B cell (primary cell): ENCODE measurements around the gene NFATC2.

Experiments used
- EZH2 ChIP-seq: IDR thresholded peaks from 2 replicates; pipeline ENCODE4 v1.6.1; 2012; ENCODE audit warnings: borderline replicate concordance, low read depth, mild to moderate bottlenecking, moderate library complexity, low read length; ENCODE audit not compliant: insufficient read depth, poor library complexity, severe bottlenecking
- TF ChIP-seq, protein P1 (sequence below): fragments of 200-600 bp; IDR thresholded peaks from one replicate; pipeline ENCODE4 v1.8.0; 2022; ENCODE audit warnings: antibody characterized with exemption, mild to moderate bottlenecking

DNA sequence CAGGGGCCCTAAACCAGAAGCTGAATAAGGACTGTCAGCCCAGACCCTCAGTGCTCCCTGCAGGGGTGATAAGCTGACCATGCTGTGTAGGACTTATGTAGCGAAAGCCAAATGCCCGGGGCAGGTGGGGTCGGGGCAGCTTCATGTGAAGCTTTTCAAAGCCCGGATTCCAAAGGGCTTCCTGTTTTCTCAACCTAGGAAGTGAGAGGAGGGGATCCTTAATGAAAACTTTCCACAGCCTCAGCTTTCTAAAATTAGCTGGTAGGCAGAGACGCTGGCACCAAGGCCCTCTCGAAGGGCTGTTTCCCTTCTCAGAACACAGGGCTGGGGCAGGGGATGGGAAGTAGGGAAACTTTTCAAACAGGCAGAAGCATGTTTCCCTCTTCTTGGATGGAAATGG lies 148.9 kb downstream of the NFATC2 start:
- TF ChIP-seq EZH2, result no peak
- TF ChIP-seq, protein P1, sequence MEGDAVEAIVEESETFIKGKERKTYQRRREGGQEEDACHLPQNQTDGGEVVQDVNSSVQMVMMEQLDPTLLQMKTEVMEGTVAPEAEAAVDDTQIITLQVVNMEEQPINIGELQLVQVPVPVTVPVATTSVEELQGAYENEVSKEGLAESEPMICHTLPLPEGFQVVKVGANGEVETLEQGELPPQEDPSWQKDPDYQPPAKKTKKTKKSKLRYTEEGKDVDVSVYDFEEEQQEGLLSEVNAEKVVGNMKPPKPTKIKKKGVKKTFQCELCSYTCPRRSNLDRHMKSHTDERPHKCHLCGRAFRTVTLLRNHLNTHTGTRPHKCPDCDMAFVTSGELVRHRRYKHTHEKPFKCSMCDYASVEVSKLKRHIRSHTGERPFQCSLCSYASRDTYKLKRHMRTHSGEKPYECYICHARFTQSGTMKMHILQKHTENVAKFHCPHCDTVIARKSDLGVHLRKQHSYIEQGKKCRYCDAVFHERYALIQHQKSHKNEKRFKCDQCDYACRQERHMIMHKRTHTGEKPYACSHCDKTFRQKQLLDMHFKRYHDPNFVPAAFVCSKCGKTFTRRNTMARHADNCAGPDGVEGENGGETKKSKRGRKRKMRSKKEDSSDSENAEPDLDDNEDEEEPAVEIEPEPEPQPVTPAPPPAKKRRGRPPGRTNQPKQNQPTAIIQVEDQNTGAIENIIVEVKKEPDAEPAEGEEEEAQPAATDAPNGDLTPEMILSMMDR, result no peak
